H9 (cell line): ENCODE results near the gene TRIM67. TPM values are rescaled to one million over a fixed set of nuclear protein-coding genes. Genes with fewer than 3 reads are reported as not detected.

Experiments used
- DNase-seq: peaks from one replicate; pipeline ENCODE4 v3.0.0-alpha.2; 2017
- H2AFZ ChIP-seq: one replicate; pipeline ENCODE4 v1.6.1; 2013; ENCODE audit warnings: mild to moderate bottlenecking, low read length, control low read depth, moderate library complexity
- H2AK5ac ChIP-seq: 2 replicates; pipeline ENCODE4 v1.6.1; 2013; ENCODE audit warnings: low read length, control low read depth, mixed read lengths; ENCODE audit not compliant: insufficient read length
- H2BK120ac ChIP-seq: one replicate; pipeline ENCODE4 v1.6.1; 2013; ENCODE audit warnings: low read depth, mild to moderate bottlenecking, low read length, control low read depth, inconsistent platforms; ENCODE audit not compliant: poor library complexity, severe bottlenecking
- H2BK12ac ChIP-seq: 2 replicates; pipeline ENCODE4 v1.6.1; 2013; ENCODE audit warnings: low read length, control low read depth, mixed read lengths, low read depth; ENCODE audit not compliant: insufficient read length
- H2BK15ac ChIP-seq: 2 replicates; pipeline ENCODE4 v1.6.1; 2013; ENCODE audit warnings: low read depth, low read length, control low read depth
- H2BK20ac ChIP-seq: one replicate; pipeline ENCODE4 v1.6.1; 2013; ENCODE audit warnings: low read depth, mild to moderate bottlenecking, low read length, control low read depth, inconsistent platforms; ENCODE audit not compliant: poor library complexity, severe bottlenecking
- H2BK5ac ChIP-seq: 2 replicates; pipeline ENCODE4 v1.6.1; 2013; ENCODE audit warnings: low read length, control low read depth, mixed read lengths; ENCODE audit not compliant: insufficient read length
- H3K14ac ChIP-seq: 2 replicates; pipeline ENCODE4 v1.6.1; 2013; ENCODE audit warnings: low read length, control low read depth; ENCODE audit not compliant: insufficient read depth
- H3K18ac ChIP-seq: 2 replicates; pipeline ENCODE4 v1.6.1; 2013; ENCODE audit warnings: low read depth, mild to moderate bottlenecking, mixed read lengths, low read length, control low read depth; ENCODE audit not compliant: insufficient read length
- H3K23ac ChIP-seq: 2 replicates; pipeline ENCODE4 v1.6.1; 2013; ENCODE audit warnings: low read length, control low read depth, mixed read lengths, low read depth; ENCODE audit not compliant: insufficient read length
- H3K23me2 ChIP-seq: 2 replicates; pipeline ENCODE4 v1.6.1; 2013; ENCODE audit warnings: low read depth, mild to moderate bottlenecking, mixed read lengths, low read length, control low read depth; ENCODE audit not compliant: insufficient read length, poor library complexity, severe bottlenecking
- H3K27ac ChIP-seq: 2 replicates; pipeline ENCODE4 v1.5.1; 2013; ENCODE audit warnings: low read length, control low read depth, mixed read lengths, low read depth; ENCODE audit not compliant: insufficient read length
- H3K27me3 ChIP-seq: 2 replicates; pipeline ENCODE4 v1.6.1; 2013; ENCODE audit warnings: low read length, control low read depth, inconsistent platforms; ENCODE audit not compliant: insufficient read depth
- H3K4ac ChIP-seq: 2 replicates; pipeline ENCODE4 v1.6.1; 2013; ENCODE audit warnings: low read depth, mild to moderate bottlenecking, control low read depth, inconsistent platforms, low read length, moderate library complexity
- H3K4me1 ChIP-seq: 2 replicates; pipeline ENCODE4 v1.6.1; 2013; ENCODE audit warnings: low read length, control low read depth, inconsistent platforms; ENCODE audit not compliant: insufficient read depth
- H3K4me2 ChIP-seq: 2 replicates; pipeline ENCODE4 v1.6.1; 2013; ENCODE audit warnings: low read length, control low read depth, mixed read lengths; ENCODE audit not compliant: insufficient read length, insufficient read depth
- H3K56ac ChIP-seq: 2 replicates; pipeline ENCODE4 v1.6.1; 2013; ENCODE audit warnings: low read depth, mild to moderate bottlenecking, mixed read lengths, low read length, control low read depth; ENCODE audit not compliant: insufficient read length
- H3K79me1 ChIP-seq: 2 replicates; pipeline ENCODE4 v1.6.1; 2013; ENCODE audit warnings: low read depth, mild to moderate bottlenecking, moderate library complexity, low read length, control low read depth, inconsistent platforms; ENCODE audit not compliant: insufficient read depth, poor library complexity, severe bottlenecking
- H3K79me2 ChIP-seq: 2 replicates; pipeline ENCODE4 v1.6.1; 2013; ENCODE audit warnings: low read length, control low read depth, inconsistent platforms; ENCODE audit not compliant: insufficient read depth
- H3K9ac ChIP-seq: 2 replicates; pipeline ENCODE4 v1.6.1; 2013; ENCODE audit warnings: low read length, control low read depth, mixed read lengths; ENCODE audit not compliant: insufficient read length; ENCODE audit errors: extremely low read depth
- H3K9me3 ChIP-seq: one replicate; pipeline ENCODE4 v1.6.1; 2013; ENCODE audit warnings: low read depth, low read length, inconsistent platforms; ENCODE audit not compliant: control insufficient read depth
- H3T11ph ChIP-seq: one replicate; pipeline ENCODE4 v1.6.1; 2013; ENCODE audit warnings: mild to moderate bottlenecking, low read length, control low read depth, inconsistent platforms
- H4K20me1 ChIP-seq: one replicate; pipeline ENCODE4 v1.6.1; 2013; ENCODE audit not compliant: control insufficient read depth, insufficient read length, insufficient read depth
- H4K5ac ChIP-seq: 2 replicates; pipeline ENCODE4 v1.6.1; 2013; ENCODE audit warnings: low read depth, mild to moderate bottlenecking, mixed read lengths, low read length, control low read depth; ENCODE audit not compliant: insufficient read length
- H4K8ac ChIP-seq: replicated peaks from 2 replicates; pipeline ENCODE4 v1.6.1; 2013; ENCODE audit warnings: low read length, control low read depth, mixed read lengths, low read depth; ENCODE audit not compliant: insufficient read length
- H4K91ac ChIP-seq: 2 replicates; pipeline ENCODE4 v1.6.1; 2013; ENCODE audit warnings: low read depth, mild to moderate bottlenecking, moderate library complexity, mixed read lengths, low read length, control low read depth; ENCODE audit not compliant: insufficient read length
- H3K27ac Mint-ChIP-seq, 3 experiments: 2 replicates in 2 of 3; 3 replicates in 1 of 3; pipeline ENCODE4 v1.8.0; 2020 to 2021; ENCODE audit warnings: mixed read lengths in 3 of 3, mild to moderate bottlenecking in 1 of 3, moderate library complexity in 1 of 3
- H3K27me3 Mint-ChIP-seq: 2 replicates; pipeline ENCODE4 v1.8.0; 2021; ENCODE audit warnings: low read depth, mild to moderate bottlenecking, moderate library complexity, mixed read lengths
- H3K36me3 Mint-ChIP-seq, 3 experiments: 2 replicates in 2 of 3; 3 replicates in 1 of 3; pipeline ENCODE4 v1.8.0; 2020 to 2021; ENCODE audit warnings: low read depth in 3 of 3, mixed read lengths in 3 of 3; ENCODE audit not compliant: insufficient read depth in 1 of 3
- H3K4me1 Mint-ChIP-seq, 2 experiments: 2 replicates each; pipeline ENCODE4 v1.8.0; 2020; ENCODE audit warnings: mixed read lengths in 2 of 2
- H3K4me3 Mint-ChIP-seq, 2 experiments: 2 replicates in 1 of 2; 3 replicates in 1 of 2; pipeline ENCODE4 v1.8.0; 2020 to 2021; ENCODE audit warnings: mild to moderate bottlenecking in 2 of 2, mixed read lengths in 2 of 2, moderate library complexity in 1 of 2
- H3K9me3 Mint-ChIP-seq, 2 experiments: 2 replicates in 1 of 2; 3 replicates in 1 of 2; pipeline ENCODE4 v1.8.0; 2020; ENCODE audit warnings: mild to moderate bottlenecking in 2 of 2, mixed read lengths in 2 of 2, moderate library complexity in 1 of 2
- WGBS: extraction: QIAGEN DNeasy Blood & Tissue Kit; methylation state at CpG from one replicate; pipeline ENCODE4 v1.1.7; 2013; ENCODE audit warnings: missing lambda C conversion rate, low lambda C conversion rate, mixed read lengths; ENCODE audit not compliant: insufficient read length; ENCODE audit errors: extremely low coverage; 5-methylcytosine and 5-hydroxymethylcytosine counted together
- total RNA-seq: library from RNA; stranded (reverse); gene quantifications from 2 replicates; pipeline ENCODE4 v1.2.1, GENCODE V29; 2021
- TF ChIP-seq, protein P1 (sequence below): fragments of 200-600 bp; sonication (generic); conservative IDR thresholded peaks from 3 replicates; pipeline ENCODE4 v1.8.0; 2021; ENCODE audit warnings: antibody characterized with exemption, mild to moderate bottlenecking

TRIM67 gene
- total RNA-seq, 1 experiment from 2014 or later: not detected

DNA sequence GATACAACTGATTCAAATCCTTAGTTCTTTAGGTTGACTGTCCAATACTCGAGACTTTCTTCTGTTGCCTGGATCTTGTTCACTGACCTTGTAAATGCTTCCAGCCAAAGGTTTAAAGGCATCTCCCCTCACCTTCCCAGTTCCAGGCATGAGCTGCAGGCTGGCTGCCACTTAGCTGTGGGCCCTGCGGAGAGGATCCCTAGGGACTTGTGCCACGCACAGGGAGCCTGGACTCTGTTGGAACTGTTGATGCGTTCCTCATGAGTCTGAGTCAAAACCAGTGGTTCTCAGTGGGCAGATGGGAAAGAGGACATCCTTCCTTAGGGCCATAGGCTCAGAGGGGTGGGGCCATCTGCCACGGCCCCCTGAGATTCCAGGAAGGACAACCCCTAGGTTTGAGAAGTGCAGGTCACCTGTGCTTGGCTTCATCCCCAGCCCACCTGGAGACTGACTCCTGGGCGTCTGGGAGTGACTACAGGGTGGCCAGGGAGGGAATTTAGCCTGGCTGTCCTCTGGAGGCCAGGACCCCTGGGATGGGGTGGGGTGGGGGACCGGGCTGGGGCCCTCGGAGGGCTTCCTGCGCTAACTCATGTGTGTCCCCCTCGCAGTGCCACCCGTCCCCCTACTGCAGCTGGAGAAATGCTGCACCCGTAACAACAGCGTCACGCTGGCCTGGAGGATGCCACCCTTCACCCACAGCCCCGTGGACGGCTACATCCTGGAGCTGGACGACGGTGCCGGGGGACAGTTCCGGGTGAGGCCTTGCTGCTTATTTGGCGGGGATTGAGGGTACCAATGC is 41.6 kb downstream of the TRIM67 start:
- Histone ChIP-seq H2AK5ac (no peak overlapping the region), H3K79me1 (no peaks in the 10 kb centered on the region), H2BK120ac (no peak overlapping the region), H3K4me2 (no peak overlapping the region), H2BK12ac (no peak overlapping the region), H4K8ac (no peak overlapping the region), H4K20me1 (no peaks in the 10 kb centered on the region), H3K23me2 (no peaks in the 10 kb centered on the region), H2BK15ac (no peak overlapping the region), H3K18ac (no peak overlapping the region), H3K27ac (no peak overlapping the region), H3K27me3 (peaks cover 12% of the 10 kb centered on the region; the same call in 1 of the 2 replicates), H4K91ac (no peak overlapping the region), H3K4me1 (no peaks in the 10 kb centered on the region), H3K23ac (no peak overlapping the region), H3K9me3 (no peaks in the 10 kb centered on the region), H2BK20ac (no peak overlapping the region), H3K79me2 (no peaks in the 10 kb centered on the region), H4K5ac (no peak overlapping the region), H3K56ac (no peak overlapping the region), H3K9ac (no peak overlapping the region), H2AFZ (no peak overlapping the region), H2BK5ac (no peak overlapping the region), H3T11ph (no peak overlapping the region), H3K4ac (no peak overlapping the region), H3K14ac (no peak overlapping the region)
- Mint-ChIP-seq H3K27me3 (peaks cover 98% of the 10 kb centered on the region), H3K4me1 (no peaks in the 10 kb centered on the region), H3K27ac (no peak overlapping the region), H3K36me3 (no peaks in the 10 kb centered on the region), H3K9me3 (no peaks in the 10 kb centered on the region), H3K4me3 (no peak overlapping the region)
- DNase-seq: no peak
- WGBS: no CpG with 5 or more reads among the region's 21 CpGs
- TF ChIP-seq, protein P1, sequence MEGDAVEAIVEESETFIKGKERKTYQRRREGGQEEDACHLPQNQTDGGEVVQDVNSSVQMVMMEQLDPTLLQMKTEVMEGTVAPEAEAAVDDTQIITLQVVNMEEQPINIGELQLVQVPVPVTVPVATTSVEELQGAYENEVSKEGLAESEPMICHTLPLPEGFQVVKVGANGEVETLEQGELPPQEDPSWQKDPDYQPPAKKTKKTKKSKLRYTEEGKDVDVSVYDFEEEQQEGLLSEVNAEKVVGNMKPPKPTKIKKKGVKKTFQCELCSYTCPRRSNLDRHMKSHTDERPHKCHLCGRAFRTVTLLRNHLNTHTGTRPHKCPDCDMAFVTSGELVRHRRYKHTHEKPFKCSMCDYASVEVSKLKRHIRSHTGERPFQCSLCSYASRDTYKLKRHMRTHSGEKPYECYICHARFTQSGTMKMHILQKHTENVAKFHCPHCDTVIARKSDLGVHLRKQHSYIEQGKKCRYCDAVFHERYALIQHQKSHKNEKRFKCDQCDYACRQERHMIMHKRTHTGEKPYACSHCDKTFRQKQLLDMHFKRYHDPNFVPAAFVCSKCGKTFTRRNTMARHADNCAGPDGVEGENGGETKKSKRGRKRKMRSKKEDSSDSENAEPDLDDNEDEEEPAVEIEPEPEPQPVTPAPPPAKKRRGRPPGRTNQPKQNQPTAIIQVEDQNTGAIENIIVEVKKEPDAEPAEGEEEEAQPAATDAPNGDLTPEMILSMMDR: no peak
